GM21723 (cell line): Measurements from ENCODE around the gene NSG1.

Experiments used
- ATAC-seq: cut with Tn5 transposase; IDR thresholded peaks from one replicate; pipeline ENCODE4 v1.9.1; 2021; ENCODE audit warnings: mild to moderate bottlenecking, moderate library complexity; ENCODE audit not compliant: unreplicated experiment

NSG1 gene

GRCh38 chr4:4428966-4429875 is 42.3 kb downstream of the NSG1 start:
- no peak for ATAC-seq

GRCh38 chr4:4430492-4431195 is 43.7 kb downstream of the NSG1 start:
- ATAC-seq: peak; percentile 83

GRCh38 chr4:4432341-4433125 is 45.6 kb downstream of the NSG1 start:
- no peak for ATAC-seq

GRCh38 chr4:4433941-4434340 is 47.0 kb downstream of the NSG1 start:
- ATAC-seq: no peak

GRCh38 chr4:4436244-4436823 is 49.4 kb downstream of the NSG1 start:
- no peak for ATAC-seq

GRCh38 chr4:4437798-4438470 is 51.0 kb downstream of the NSG1 start:
- no peak for ATAC-seq

- ATAC-seq: no peak
Measured at GRCh38 chr4:4438891-4439290, 52.0 kb downstream of the NSG1 start.

GRCh38 chr4:4439782-4440181 is 52.9 kb downstream of the NSG1 start:
- ATAC-seq: no peak

- peak; percentile 72 for ATAC-seq
Measured at GRCh38 chr4:4440333-4441061, 53.6 kb downstream of the NSG1 start.

- no peak for ATAC-seq
Measured at GRCh38 chr4:4443821-4444220, 56.9 kb downstream of the NSG1 start.

- no peak for ATAC-seq
Measured at GRCh38 chr4:4446434-4446833, 59.5 kb downstream of the NSG1 start.

- ATAC-seq: peak; percentile 74
Measured at GRCh38 chr4:4455210-4455865, 68.4 kb downstream of the NSG1 start.

GRCh38 chr4:4456351-4456750 is 69.4 kb downstream of the NSG1 start:
- no peak for ATAC-seq

- no peak for ATAC-seq
Measured at GRCh38 chr4:4456816-4457578, 70.1 kb downstream of the NSG1 start.

- ATAC-seq: no peak
Measured at GRCh38 chr4:4457803-4458553, 71.1 kb downstream of the NSG1 start.

GRCh38 chr4:4459181-4459580 is 72.3 kb downstream of the NSG1 start:
- ATAC-seq: no peak

- ATAC-seq: no peak
Measured at GRCh38 chr4:4460759-4461158, 73.9 kb downstream of the NSG1 start.

GRCh38 chr4:4461178-4461577 is 74.3 kb downstream of the NSG1 start:
- ATAC-seq: no peak
